Vagina (tissue), 2 donors: Measurements from ENCODE around the gene FOXN1.

Experiments
- CTCF ChIP-seq, 3 experiments: fragments of 450-650 bp in 2 of 3; fragments of 200-600 bp in 1 of 3; sonication (generic) in 1 of 3; IDR thresholded peaks; one replicate each; pipeline ENCODE4 v1.5.1; 2017 to 2019; ENCODE audit warnings: antibody characterized with exemption in 3 of 3, mild to moderate bottlenecking in 2 of 3, moderate library complexity in 2 of 3
- POLR2A ChIP-seq, 2 donors: fragments of 450-650 bp; IDR thresholded peaks; one replicate each; pipeline ENCODE4 v1.6.1; 2017; ENCODE audit warnings: antibody characterized with exemption in 2 of 2, mild to moderate bottlenecking in 2 of 2, moderate library complexity in 2 of 2
- POLR2AphosphoS5 ChIP-seq, 2 donors: sonication (generic); formaldehyde crosslinking; IDR thresholded peaks; one replicate each; pipeline ENCODE4 v1.9.0; 2017; ENCODE audit warnings: antibody characterized with exemption in 2 of 2, mild to moderate bottlenecking in 2 of 2, low read depth in 1 of 2; ENCODE audit not compliant: insufficient read depth in 1 of 2

- no peak for TF ChIP-seq POLR2AphosphoS5 (IDR thresholded peaks at IDR 0.05; ENCODE audit: insufficient read depth in 1 of 2, low read depth in 1 of 2)
- TF ChIP-seq CTCF (IDR thresholded peaks at IDR 0.05), result no peak
- no peak for TF ChIP-seq POLR2A (IDR thresholded peaks at IDR 0.05)
Observed at GRCh38 chr17:28550858-28551257, 44.7 kb downstream of the FOXN1 start.
